GM21360 (cell line): ENCODE data around the gene SNX21.
A peak's percentile ranks its signal among the peaks of the same experiment; 100 is the strongest.
"Not testable (repeated sequence)": the region's sequence is repeated elsewhere in the genome, so short reads cannot be mapped to it uniquely, and the experiment has no call there.

ENCODE experiments used
- ATAC-seq: cut with Tn5 transposase; IDR thresholded peaks from one replicate; pipeline ENCODE4 v1.9.1; 2021; ENCODE audit warnings: mild to moderate bottlenecking, moderate library complexity; ENCODE audit not compliant: unreplicated experiment

The SNX21 gene

DNA sequence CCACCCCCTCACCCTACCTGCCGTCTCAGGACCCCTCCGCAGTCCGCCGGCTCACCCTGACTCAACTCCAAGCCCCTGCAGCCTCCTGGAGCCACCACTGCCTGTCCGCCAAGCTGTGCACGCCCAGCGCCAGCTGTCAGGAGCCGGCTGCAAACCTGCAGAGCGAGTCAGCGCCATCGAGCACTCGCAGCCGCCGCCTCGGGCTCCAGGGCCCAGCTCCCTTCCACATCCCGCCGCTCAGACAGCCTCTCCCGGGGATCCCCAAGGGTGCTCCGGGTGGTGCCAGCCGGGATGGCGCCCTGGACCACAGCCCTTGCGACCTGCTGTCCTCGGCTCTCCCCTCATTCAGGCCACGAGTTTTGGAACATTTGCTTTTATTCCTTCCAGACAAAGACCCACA, 10.7 kb upstream of the SNX21 start:
- no peak for ATAC-seq

DNA sequence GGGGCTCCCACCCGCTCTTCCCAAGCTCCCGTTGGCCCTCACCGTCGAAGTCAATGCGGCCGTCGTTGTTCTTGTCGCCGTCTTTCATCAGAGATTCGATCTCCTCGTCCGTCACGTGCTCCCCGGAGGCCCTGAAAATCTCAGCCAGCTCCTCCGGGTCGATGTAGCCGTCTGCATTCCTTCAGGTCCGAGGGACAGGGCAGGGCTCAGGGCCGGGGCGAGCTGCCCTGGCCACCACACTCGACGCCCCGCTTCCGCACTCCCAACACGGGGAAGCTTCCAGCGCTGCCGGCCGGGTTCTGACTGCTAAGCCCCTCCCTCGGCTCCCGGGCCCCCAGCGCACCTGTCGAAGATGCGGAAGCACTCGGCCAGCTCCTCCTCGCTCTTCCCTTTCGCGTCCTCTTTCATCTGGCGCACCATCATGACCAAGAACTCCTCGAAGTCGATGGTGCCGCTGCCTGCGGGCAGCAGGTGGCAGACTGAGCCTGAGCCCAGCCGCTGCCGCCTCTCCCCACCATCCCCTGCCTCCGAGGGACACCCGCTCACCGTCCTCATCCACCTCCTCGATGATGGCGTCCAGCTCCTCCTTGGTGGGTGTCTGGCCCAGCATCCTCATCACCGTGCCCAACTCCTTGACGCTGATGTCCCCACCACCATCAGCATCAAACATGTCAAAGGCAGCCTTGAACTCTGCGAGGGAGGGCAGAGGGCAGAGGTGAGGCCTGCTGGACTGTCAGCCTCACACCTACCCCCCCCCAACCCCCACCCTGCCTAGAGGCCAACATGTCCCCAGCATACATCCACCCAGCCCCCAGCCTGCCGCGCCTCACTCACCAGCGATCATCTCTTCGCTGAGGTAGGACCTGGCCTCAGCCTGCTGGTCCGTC, 9.4 kb upstream of the SNX21 start:
- ATAC-seq: no peak

DNA sequence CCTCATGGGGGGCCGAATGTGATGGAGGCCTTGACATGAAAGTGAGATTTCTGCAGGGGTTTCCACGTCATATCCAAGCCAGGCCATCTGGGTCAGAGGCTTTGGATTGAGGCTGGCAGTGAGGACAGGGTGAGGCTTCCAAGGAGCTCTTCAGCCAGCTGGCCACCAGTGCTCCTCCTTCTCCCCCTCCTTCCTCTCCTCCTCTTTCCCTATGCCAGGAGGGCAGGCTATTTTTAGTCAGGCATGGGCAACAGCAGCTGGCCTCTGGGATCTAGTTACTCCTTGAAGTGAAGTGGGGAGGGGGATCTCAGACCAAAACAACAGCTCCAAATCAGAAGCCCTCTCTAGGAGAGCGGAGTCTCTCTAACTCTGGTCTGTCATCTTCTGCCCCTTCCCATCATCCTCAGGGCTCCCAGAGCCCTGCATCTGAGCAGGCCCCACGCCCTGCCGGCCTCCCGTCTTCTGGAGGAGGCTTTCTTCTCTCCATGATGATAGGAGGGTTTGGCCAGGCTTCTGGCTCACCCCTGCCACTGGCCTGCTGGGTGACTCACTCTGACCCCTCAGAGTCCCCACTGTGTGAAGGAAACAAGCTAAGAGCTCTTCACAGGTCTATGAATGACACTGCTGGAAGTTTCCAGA, 7.1 kb upstream of the SNX21 start:
- ATAC-seq: no peak

DNA sequence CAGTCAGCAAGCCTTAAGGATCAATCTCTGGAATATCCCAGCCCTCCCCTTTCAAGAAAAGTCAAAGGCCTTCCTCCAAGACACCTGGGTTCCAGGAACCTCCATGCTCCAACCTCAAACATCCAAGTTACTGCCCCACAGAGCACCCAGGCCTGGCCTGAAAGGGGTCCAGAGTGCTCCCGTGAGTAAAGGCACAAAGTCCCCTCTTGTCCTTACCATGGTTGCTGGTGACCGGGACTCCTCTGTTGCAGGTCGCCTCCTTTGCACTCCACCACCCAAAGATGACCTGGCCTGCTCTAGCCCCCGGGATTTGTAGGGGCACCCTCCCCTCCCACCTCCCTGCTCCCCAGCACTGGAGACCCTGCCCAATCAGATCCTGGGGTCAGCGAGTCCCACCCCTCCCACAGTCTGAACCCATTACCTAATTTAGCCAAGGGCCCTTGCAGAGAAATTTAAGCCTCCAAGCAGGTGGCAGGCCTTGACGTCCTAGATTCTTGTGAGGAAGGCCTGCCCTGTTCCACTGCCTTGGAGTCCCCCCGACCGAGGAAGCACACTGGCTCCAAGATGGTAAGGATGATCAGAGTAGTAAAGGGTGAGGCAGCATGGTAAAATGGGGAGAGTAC, 6.5 kb upstream of the SNX21 start, which contains the start of gene TNNC2:
TSS of gene TNNC2 (minus strand) at position 283 of the 623 bp plus-strand sequence. CDS start at position 219, 64 bp downstream.
- ATAC-seq: no peak

DNA sequence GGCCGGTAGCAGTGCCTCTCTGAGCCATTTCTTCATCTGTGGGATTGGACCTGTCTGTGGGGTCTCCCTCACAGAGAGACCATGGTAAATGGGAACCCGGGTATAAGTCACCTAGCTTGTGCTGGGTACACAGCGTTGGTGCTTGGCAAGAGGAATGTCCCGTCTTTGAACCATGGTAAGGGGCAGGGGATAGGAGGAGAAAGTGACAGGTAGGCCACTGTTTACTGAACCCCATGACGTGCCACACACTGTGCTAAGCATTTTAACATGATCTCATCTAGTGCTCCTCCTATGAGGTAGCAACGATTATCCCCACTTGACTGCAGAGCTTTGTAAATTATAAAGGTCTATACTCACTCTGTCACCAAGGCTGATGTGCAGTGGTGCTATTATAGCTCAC, 5.9 kb upstream of the SNX21 start:
- ATAC-seq: no peak

DNA sequence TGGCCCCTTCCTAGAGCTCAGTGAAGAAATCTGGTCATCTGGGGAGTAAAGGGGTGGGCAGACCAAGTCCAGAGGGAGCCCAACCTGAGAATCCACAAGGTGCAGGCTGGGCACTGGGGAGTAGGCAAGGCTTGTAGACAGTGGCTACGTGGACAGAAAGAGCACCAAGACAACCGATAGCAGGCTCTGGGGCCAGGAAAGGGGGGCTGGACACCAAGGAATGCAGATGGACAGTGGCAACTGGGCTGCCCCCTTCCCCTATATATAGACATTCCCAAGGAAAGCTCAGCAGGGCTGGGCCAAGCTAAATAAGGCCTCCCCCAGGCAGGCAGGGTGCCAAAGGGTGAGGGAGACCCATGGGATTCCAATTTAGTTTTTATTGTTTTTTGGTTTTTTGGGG, 5.0 kb upstream of the SNX21 start:
- ATAC-seq: no peak

DNA sequence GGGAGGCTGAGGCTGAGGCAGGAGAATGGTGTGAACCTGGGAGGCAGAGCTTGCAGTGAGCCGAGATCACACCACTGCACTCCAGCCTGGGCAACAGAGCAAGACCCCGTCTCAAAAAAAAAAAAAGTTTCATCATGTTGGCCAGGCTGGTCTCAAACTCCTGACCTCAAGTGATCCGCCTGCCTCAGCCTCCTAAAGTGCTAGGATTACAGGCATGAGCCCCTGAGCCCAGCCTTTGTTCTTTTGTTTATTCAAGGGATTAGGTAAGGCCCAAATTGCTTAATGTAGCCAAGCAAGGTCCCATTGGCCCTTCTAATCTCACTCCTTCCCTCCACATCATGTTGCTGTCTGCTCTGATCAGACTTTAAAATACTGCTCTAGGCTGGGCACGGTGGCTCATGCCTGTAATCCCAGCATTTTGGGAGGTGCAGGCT, 3.9 kb upstream of the SNX21 start:
- ATAC-seq: not testable (repeated sequence)

DNA sequence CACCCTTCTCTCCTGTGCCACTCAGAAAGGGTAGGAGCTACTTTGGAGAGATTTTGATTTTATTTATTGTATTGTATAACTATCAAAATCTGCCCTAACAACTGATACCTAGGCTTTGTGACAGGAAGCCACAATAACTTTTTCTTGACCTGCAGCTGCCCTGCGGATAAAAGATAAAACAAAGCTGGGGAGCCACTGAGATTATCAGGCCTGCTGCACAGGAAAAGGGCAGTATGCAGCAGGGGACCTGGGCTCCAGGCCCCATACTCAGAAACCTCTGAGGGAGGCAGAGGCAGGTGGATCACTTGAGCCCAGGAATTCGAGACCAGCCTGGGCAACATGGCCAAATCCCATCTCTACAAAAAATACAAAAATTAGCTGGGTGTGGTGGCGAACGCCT, 980 bp upstream of the SNX21 start:
- ATAC-seq: no peak

DNA sequence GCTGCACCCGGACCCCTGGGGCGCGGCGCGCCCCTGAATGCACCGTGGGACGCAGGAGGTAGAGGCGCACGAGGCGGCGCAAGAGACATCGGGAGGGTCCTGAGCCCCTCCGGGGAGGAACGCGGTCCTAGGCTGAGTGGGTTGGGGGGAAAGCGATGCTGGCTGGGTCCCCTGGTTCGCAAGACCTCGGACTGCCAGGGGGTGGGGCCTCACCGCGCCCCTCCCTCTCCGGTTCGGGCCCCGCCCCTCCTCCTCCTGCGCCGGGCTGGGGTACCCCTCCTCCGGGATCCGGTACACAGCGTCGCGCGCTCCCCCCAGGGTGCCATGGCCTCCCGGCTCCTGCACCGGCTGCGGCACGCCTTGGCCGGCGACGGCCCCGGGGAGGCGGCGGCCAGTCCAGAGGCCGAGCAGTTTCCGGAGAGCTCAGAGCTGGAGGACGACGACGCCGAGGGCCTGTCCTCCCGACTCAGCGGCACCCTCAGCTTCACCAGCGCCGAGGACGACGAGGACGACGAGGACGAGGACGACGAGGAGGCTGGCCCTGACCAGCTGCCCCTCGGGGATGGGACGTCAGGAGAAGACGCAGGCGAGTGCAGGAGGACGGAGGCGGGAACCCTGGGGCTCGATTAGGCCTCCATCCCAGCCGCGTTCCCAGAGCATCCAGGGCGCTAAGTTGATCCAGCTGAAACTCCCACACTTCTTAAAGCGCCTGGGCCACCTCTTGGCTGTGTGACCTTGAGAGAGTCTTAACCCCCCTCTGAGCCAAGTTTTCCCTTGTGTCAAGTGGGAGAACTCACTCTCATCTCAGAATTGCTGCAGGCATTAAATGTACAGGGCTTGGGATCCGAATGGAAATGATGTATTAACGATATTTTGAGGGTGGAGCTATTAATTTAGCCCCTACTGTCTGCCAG, 541 bp downstream of the SNX21 start:
- ATAC-seq: no peak

DNA sequence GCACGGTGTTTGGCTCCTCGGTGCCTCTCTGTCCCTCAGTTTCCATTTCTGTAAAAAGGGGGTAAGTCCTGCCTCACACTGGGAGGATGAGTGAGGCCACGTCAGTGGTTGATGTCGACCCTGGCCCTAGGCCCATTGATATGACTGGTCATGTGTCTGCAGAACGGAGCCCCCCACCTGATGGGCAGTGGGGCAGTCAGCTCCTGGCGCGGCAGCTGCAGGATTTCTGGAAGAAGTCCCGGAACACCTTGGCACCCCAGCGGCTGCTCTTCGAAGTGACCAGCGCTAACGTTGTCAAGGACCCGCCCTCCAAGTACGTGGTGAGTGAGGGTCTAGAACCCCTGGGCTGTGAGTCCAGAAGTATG, 1.2 kb downstream of the SNX21 start:
- ATAC-seq: no peak

DNA sequence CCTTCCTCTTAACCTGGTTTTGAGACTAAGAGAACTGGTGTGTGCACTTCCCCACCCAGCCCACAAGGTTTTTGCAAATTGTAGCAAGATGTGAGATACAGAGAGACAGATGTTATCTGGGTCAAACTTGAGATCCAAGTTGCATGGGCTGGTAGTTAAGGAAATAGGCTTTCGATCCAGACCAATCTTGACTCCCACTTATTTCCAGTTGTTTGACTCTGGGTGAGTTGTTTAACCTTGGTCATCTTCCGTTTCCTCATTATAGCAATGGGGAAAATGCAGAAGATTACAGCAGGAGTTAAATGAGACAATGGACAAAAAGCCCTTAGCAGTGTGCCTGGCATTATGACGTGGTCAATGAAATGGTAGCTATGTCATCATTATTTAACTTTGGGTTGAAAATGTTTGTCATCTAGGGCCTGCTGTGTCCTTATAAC, 1.7 kb downstream of the SNX21 start:
- no peak for ATAC-seq

DNA sequence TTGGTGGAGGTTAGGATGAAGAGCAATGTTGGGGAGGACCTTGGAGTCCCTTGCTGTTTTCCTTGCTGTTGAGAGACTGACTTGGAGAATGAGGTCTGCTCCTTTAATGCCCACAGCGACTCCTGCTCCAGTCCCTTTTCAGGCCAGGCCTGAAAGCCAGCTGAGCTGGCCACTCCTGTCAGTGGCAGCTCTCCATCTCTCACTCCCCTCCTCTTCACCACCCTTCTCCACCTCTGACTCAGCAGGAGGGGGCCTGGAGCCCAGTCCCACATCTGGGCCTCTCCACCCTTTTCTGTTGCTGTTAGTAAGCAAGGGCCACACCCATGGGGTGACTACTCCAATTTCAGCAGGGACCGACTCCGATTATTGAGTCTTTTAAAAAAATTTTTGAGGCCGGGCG, 2.2 kb downstream of the SNX21 start:
- ATAC-seq: no peak

DNA sequence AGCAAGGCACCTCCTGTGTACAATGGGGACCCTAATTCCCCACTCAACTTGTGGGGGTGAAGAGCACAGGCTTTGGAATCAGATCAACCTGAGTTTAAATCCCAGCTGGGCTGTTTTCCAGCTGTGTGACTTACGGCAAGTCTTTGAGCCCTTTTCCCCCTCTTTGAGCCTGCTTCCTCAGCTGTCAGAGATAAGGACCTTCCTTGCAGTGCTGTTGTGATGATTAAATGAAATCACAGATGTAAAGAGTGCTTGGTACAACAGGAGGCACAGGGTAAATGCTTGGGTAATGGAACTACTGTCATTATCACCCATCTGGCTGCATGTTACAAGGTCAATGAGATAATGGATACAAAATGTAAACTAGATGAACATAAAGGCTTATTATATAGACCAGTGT, 3.2 kb downstream of the SNX21 start:
- ATAC-seq: no peak

DNA sequence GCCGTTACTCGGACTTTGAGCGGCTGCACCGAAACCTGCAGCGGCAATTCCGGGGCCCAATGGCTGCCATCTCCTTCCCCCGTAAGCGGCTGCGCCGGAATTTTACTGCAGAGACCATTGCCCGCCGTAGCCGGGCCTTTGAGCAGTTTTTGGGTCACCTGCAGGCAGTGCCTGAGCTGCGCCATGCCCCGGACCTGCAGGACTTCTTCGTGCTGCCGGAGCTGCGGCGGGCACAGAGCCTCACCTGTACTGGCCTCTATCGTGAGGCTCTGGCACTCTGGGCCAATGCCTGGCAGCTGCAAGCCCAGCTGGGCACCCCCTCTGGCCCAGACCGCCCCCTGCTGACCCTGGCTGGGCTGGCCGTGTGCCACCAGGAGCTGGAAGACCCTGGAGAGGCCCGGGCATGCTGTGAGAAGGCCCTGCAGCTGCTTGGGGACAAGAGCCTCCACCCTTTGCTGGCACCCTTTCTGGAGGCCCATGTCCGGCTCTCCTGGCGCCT, 7.2 kb downstream of the SNX21 start:
- no peak for ATAC-seq

DNA sequence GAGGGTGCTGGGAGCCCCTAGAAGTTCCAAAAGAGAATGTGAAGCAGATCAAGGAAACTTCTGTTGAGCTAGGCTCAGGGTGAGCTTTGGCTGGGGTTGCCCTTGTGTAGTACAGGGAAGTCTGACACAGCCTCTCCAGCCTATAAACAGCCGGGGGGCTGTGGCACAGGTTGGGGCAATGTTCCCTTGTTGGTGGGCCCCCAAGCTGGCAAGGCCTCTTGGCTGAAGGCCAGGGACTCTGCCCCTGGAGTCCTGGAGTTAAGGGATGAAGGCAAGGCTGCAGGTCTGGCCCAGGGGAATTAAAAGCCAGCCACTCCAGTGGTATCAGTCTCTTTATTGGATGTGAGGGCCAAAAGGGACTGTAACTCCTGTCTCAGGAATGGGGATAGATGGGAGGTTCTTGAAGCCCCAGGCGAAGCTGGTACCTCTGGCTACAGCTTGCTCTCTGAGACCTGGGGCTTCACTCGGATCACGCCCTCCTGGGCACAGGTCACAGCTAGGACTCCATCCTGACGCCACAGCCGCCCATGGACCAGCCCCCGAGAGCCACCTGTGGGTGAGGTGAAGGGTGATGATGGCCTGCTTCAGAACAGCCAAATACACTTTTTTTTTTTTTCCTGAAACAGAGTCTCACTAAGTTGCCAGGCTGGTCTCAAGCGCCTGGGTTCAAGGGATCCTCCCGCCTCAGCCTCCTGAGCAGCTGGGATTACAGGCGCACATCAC, 8.0 kb downstream of the SNX21 start:
- no peak for ATAC-seq

DNA sequence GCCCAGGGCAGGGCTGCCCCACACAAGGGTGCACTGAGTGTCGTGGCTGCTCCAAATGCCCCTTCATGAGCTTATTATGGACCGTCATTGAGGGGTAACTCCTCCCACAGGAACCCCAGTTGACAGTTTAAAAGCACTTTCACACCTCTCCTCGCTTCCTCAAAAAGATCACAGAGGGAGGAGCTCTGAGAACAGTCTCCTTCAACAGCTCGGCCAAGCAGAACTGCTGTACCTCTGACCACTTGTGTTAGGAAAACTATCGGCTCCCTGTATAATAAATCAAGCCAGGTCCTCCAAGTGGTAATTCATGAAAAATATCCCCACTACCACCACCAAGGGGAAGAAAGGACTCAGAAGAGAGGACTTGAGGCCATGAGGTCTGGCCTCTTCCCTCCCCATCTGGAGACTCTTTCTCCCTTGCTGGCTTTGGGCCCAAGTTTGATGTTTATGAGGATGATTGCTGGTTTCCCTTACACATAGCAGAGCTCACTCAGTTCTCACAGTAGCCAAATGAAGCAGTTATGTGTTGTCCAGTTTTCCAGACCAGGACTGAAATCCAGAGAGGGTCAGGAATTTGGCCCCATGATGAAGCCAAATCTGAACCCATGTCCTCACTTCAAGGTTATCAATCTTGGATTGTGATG, 8.7 kb downstream of the SNX21 start:
- peak; percentile 76 for ATAC-seq

DNA sequence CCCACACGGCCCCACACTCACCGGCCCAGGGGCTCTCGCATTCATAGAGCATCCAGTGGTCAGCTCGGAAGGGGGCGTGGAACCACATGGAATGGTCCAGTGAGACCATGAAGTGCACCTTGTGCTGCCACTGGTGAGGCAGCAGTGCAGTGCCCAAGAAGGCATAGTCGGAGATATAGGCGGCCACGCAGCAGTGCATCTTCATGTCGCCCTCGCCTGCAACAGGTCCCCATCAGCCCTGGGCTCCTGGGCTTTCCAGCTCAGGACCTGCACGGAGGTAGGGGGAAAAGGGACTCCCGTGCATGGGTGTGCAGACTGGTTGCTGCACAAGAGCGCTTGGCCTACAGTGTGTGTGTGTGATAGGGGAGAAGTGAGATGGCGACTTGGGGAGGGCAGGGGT, 9.9 kb downstream of the SNX21 start:
- ATAC-seq: no peak

DNA sequence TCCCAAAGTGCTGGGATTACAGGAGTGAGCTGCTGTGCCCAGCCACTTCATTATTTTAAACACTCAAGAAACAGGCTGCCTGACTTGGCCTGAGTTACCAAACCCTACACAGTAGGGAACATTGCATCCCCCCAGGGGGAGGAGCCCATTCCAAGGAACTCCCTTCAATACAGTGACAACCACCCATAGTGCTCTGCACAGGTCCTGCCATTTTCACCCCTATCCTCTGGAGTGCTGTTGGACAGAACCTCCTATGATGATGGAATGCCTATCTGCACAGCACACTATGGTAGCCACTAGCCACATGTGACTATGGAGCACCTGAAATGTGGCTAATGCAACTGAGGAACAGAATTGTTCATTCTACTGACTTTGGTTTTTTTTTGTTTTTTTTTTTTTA, 11.9 kb downstream of the SNX21 start:
- ATAC-seq: no peak

DNA sequence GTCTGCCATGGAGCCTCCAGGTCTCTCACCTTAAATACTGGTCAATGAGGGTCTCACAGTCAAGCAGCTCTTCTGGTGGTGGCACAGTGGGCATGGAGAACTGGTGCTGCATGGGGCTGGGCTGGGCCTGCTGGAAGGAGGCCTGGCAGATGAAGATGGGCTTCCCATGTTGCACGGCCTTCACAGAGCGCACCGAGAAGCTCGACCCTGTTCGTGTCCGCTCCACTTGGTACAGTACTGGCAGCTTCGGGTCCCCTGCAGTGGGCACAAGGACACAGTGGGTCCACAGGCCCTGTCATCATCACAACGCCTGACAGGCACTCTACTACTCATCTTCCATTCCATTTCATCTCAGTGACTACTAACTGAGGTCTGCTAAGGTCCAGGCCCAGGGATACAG, 14.8 kb downstream of the SNX21 start:
- ATAC-seq: no peak
